Measurements from ENCODE around the gene NFYB.
A peak's percentile ranks its signal among the peaks of the same experiment; 100 is the strongest.
"Not testable (repeated sequence)": the region's sequence is repeated elsewhere in the genome, so short reads cannot be mapped to it uniquely, and the experiment has no call there.

Gene NFYB

GRCh38 chr12:104126548-104126947 lies 11.5 kb downstream of the NFYB start:
- Histone ChIP-seq H3K36me3 (peaks cover 96% of the 10 kb centered on the region), H3K27ac (no peak overlapping the region), H4K20me1 (peaks cover 6% of the 10 kb centered on the region; the same call in 1 of the 2 replicates), H3K4me2 (no peak overlapping the region), H3K4me1 (no peaks in the 10 kb centered on the region), H3K9ac (no peak overlapping the region), H3K27me3 (no peaks in the 10 kb centered on the region), H3K9me3 (no peaks in the 10 kb centered on the region), H3K4me3 (no peak overlapping the region)
- TF ChIP-seq Cebpa-rat (IDR thresholded peaks at IDR 0.05): no peak

DNA sequence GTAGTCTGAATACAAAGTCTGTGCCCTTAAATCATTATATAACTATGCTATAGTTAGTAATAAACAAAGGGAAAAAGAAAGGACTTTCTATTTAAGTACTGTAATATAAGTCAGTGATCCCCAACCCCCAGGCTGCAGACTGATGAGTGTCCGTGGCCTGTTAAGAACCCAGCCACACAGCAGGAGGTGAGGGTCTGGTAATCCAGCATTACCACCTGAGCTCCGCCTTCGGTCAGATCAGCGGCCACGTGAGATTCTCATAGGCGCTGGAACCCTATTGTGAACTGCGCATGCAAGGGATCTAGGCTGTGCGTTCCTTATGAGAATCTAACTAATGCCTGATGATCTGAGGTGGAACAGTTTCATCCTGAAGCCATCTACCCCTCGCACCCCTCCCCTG lies 15.7 kb downstream of the NFYB start:
- H3K27ac ChIP-seq: no peak overlapping the region
- no peak overlapping the region for H3K4me3 ChIP-seq
- H4K20me1 ChIP-seq: no peaks in the 10 kb centered on the region
- H3K4me1 ChIP-seq: no peaks in the 10 kb centered on the region
- H3K4me2 ChIP-seq: no peak overlapping the region
- no peaks in the 10 kb centered on the region for H3K27me3 ChIP-seq
- H3K9me3 ChIP-seq: no peaks in the 10 kb centered on the region
- TF ChIP-seq Cebpa-rat (IDR thresholded peaks at IDR 0.05): no peak
- no peak overlapping the region for H3K9ac ChIP-seq
- H3K36me3 ChIP-seq: peaks cover 91% of the 10 kb centered on the region

DNA sequence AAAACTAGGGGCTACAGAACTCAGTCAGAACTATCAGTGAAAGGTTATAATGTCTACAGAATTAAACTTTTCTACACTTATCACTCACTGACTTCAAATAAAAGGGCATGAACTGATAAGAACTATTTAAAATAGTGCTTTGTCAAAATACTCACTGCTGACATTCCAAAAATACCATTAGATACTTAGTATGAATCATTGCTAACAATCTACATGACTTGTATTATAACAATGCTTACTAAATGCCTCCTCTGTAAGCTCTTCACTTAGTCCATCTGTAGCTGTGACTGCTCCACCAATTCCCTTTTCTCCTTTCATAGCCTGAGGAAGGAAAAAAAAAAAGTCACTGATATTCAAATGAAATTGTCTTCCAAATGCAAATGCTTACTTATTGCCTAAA lies 17.0 kb downstream of the NFYB start:
- Histone ChIP-seq H3K36me3 (peaks cover 87% of the 10 kb centered on the region), H3K4me1 (no peaks in the 10 kb centered on the region), H3K9me3 (no peaks in the 10 kb centered on the region), H3K4me2 (no peak overlapping the region), H3K27me3 (no peaks in the 10 kb centered on the region), H3K27ac (no peak overlapping the region), H3K4me3 (no peak overlapping the region), H3K9ac (no peak overlapping the region), H4K20me1 (no peaks in the 10 kb centered on the region)
- TF ChIP-seq Cebpa-rat (IDR thresholded peaks at IDR 0.05): no peak

GRCh38 chr12:104115587-104115975 lies 22.4 kb downstream of the NFYB start:
- Histone ChIP-seq H3K4me1 (no peaks in the 10 kb centered on the region), H3K4me3 (no peak overlapping the region), H3K9me3 (no peaks in the 10 kb centered on the region), H3K36me3 (peaks cover 51% of the 10 kb centered on the region), H3K9ac (no peak overlapping the region), H4K20me1 (no peaks in the 10 kb centered on the region), H3K27me3 (no peaks in the 10 kb centered on the region), H3K27ac (no peak overlapping the region), H3K4me2 (no peak overlapping the region)
- no peak for TF ChIP-seq Cebpa-rat (IDR thresholded peaks at IDR 0.05)

DNA sequence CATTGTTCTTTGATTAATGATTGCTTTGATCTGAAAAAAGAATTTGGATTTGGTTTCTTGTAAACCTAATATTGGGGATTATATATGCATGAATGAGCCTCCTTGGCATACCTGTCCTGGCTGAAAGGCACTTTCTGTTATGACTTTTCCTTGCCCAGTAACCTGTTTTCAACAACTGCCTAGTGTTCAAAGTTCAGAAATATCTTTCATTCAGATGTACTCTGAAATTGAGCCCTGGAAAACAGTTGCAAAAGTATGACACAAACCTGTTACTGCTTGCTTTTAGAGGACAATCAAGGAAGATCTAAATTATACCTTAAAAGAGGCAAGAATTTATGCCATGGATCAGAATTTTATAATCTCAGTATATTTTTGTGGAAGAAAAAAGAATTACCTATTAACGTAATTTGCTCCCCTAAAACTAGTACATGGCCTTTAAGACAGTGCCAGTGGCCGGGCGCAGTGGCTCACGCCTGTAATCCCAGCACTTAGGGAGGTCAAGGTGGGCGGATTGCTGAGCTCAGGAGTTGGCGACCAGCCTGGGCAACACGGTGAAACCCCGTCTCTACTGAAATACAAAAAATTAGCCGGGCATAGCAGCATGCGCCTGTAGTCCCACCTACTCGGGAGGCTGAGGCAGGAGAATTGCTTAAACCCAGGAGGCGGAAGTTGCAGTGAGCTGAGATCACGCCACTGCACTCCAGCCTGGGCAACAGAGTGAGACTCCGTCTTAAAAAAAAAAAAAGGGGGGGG lies 23.0 kb downstream of the NFYB start:
- H3K4me1 ChIP-seq, H3K9ac ChIP-seq, H3K4me3 ChIP-seq, H4K20me1 ChIP-seq, H3K27ac ChIP-seq, H3K27me3 ChIP-seq, H3K9me3 ChIP-seq, H3K4me2 ChIP-seq: not testable (repeated sequence)
- H3K36me3 ChIP-seq: peaks cover 45% of the 10 kb centered on the region

GRCh38 chr12:104109446-104110271 lies 28.4 kb downstream of the NFYB start:
- peaks cover 8% of the 10 kb centered on the region for H3K4me1 ChIP-seq
- peaks cover 12% of the 10 kb centered on the region for H3K36me3 ChIP-seq

DNA sequence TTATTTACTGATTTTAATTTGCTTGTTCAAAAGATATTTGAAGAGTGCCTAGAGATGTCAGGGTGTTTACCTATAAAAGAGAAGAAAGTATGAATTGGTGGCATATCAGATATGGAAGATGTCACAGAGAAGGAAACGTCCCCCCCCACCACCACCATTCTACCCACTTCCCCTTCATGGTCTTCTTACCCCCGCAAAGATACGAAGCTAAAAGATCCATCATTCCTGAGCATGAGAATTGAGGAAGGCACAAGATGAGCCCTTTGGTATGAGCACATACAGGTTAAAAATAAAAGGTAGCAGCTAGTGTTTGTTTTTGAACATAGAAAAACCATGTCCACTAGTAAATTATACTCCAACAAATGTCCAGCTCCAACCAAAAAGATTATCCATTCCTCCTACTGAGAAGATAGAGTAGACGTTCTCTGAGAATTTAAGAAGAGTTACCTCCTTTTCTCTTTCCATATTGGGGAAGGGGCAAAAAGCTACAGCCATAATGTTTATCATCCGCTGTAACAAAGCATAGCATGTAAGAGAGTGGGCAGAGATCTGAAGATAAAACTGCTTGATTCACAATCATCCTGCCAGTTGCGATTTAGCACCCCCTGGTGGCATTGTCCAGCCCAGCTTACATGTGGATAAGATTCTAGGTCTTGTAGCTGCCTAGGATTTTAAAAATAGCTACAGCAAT lies 29.1 kb downstream of the NFYB start:
- no peak for TF ChIP-seq Cebpa-rat (IDR thresholded peaks at IDR 0.05)
- Histone ChIP-seq H4K20me1 (no peaks in the 10 kb centered on the region), H3K4me3 (no peak overlapping the region), H3K9ac (no peak overlapping the region), H3K27me3 (no peaks in the 10 kb centered on the region), H3K4me2 (peak overlapping the region; percentile 28; the same call in 1 of the 2 replicates), H3K9me3 (no peaks in the 10 kb centered on the region), H3K27ac (no peak overlapping the region), H3K36me3 (peaks cover 12% of the 10 kb centered on the region), H3K4me1 (peaks cover 8% of the 10 kb centered on the region)

More at GRCh38 chr12:104109446-104110271, 28.4 kb downstream of the NFYB start:
- TF ChIP-seq Cebpa-rat (IDR thresholded peaks at IDR 0.05): no peak
- H4K20me1 ChIP-seq: no peaks in the 10 kb centered on the region
- no peak overlapping the region for H3K4me3 ChIP-seq
- H3K9ac ChIP-seq: no peak overlapping the region
- H3K9me3 ChIP-seq: no peaks in the 10 kb centered on the region
- H3K27me3 ChIP-seq: no peaks in the 10 kb centered on the region
- H3K4me2 ChIP-seq: no peak overlapping the region
- H3K27ac ChIP-seq: no peak overlapping the region

- H3K9ac ChIP-seq: no peak overlapping the region
- no peaks in the 10 kb centered on the region for H3K9me3 ChIP-seq
- H3K27ac ChIP-seq: no peak overlapping the region
- no peaks in the 10 kb centered on the region for H3K27me3 ChIP-seq
- no peak overlapping the region for H3K4me3 ChIP-seq
- peaks cover 18% of the 10 kb centered on the region for H3K36me3 ChIP-seq
- H3K4me2 ChIP-seq: no peak overlapping the region
- H4K20me1 ChIP-seq: no peaks in the 10 kb centered on the region
- no peak for TF ChIP-seq Cebpa-rat (IDR thresholded peaks at IDR 0.05)
- peaks cover 8% of the 10 kb centered on the region for H3K4me1 ChIP-seq
These were observed 31.0 kb downstream of the NFYB start for GRCh38 chr12:104106965-104107364.

DNA sequence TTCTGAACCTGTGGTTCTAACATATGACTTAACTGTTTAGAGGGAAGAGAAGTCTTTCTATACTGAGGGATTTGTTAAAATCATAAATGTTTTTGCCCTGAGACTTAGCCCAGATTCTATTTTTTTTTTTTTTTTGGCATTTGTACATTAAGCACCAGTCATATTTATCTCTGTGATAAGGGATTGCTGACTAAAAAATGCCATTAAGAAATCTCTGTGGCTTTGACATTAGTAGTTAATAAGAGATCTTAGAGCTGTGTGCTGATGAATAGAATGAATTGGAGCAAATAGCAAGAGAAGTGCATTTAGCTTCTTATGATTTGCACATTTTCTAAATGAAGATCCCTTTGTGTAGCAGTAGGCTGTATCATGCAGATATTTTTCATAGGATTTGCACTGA lies 32.5 kb downstream of the NFYB start:
- no peak overlapping the region for H3K27ac ChIP-seq
- no peak for TF ChIP-seq Cebpa-rat (IDR thresholded peaks at IDR 0.05)
- no peaks in the 10 kb centered on the region for H3K27me3 ChIP-seq
- H3K4me3 ChIP-seq: no peak overlapping the region
- peaks cover 8% of the 10 kb centered on the region for H3K4me1 ChIP-seq
- no peak overlapping the region for H3K9ac ChIP-seq
- H4K20me1 ChIP-seq: no peaks in the 10 kb centered on the region
- no peaks in the 10 kb centered on the region for H3K9me3 ChIP-seq
- H3K36me3 ChIP-seq: peaks cover 27% of the 10 kb centered on the region
- no peak overlapping the region for H3K4me2 ChIP-seq

DNA sequence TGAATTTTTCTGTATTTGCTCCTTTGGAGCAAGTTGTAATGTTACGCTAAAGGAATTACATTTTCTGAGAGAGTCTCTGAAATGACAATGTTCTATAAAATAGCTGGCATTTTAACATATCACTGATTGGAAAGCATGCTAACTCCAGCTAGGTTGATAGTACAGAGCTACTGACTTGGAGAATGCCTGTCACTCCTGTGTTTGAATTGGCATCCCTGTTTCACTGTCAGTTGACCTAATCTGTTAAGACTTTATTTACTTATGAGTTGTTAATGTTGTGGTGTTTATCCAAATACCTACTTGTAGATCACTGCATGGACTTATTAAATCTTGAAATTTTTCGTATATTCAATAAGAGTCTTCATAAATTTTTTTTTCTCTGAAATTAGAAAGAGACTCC lies 40.1 kb downstream of the NFYB start:
- H3K4me3 ChIP-seq: no peak overlapping the region
- H3K4me1 ChIP-seq: no peaks in the 10 kb centered on the region
- no peaks in the 10 kb centered on the region for H3K27me3 ChIP-seq
- no peak overlapping the region for H3K4me2 ChIP-seq
- no peak overlapping the region for H3K27ac ChIP-seq
- no peak overlapping the region for H3K9ac ChIP-seq
- no peaks in the 10 kb centered on the region for H4K20me1 ChIP-seq
- no peaks in the 10 kb centered on the region for H3K9me3 ChIP-seq
- peaks cover 69% of the 10 kb centered on the region for H3K36me3 ChIP-seq
- no peak for TF ChIP-seq Cebpa-rat (IDR thresholded peaks at IDR 0.05)
